Measurements from ENCODE around the gene CWH43.
"Not testable (repeated sequence)": the region's sequence is repeated elsewhere in the genome, so short reads cannot be mapped to it uniquely, and the experiment has no call there.

DNA sequence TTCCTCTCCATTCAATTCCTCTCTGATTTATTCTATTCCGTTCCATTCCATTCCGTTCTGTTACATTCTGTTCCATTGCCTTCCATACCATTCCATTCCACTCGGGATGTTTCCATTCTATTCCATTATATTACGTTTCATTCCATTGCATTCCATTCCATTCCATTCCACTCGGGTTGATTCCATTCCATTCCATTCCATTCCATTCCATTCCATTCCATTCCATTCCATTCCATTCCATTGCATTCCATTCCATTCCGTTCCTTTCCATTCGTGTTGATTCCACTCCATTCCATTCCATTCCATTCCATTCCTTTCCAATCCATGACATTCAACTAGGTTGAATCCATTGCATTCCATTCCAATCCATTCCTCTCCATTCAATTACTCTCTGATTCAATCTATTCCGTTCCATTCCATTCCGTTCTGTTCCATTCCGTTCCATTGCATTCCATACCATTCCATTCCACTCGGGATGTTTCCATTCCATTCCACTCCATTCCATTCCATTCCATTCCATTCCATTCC is 106.6 kb downstream of the CWH43 start:
- TF ChIP-seq, protein P1, sequence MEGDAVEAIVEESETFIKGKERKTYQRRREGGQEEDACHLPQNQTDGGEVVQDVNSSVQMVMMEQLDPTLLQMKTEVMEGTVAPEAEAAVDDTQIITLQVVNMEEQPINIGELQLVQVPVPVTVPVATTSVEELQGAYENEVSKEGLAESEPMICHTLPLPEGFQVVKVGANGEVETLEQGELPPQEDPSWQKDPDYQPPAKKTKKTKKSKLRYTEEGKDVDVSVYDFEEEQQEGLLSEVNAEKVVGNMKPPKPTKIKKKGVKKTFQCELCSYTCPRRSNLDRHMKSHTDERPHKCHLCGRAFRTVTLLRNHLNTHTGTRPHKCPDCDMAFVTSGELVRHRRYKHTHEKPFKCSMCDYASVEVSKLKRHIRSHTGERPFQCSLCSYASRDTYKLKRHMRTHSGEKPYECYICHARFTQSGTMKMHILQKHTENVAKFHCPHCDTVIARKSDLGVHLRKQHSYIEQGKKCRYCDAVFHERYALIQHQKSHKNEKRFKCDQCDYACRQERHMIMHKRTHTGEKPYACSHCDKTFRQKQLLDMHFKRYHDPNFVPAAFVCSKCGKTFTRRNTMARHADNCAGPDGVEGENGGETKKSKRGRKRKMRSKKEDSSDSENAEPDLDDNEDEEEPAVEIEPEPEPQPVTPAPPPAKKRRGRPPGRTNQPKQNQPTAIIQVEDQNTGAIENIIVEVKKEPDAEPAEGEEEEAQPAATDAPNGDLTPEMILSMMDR (IDR thresholded peaks at IDR 0.05), result not testable (repeated sequence)
- TF ChIP-seq POLR2A (IDR thresholded peaks at IDR 0.05), result not testable (repeated sequence)

Measured in breast epithelium (tissue), 3 donors.